WTC11 (cell line): ENCODE data around the gene UGT2B17. TPM values are rescaled to one million over a fixed set of nuclear protein-coding genes. Genes with fewer than 3 reads are reported as not detected.

ENCODE experiments used
- ATAC-seq: fragments of 200-7000 bp; cut with Tn5 transposase; 2 replicates; pipeline ENCODE4 v1.10.0; 2021; ENCODE audit warnings: mild to moderate bottlenecking, moderate library complexity
- CTCF ChIA-PET: fragments of 300-600 bp; sonication (Branson Sonifier 250); formaldehyde crosslinking; loops from one replicate; lab custom pipeline; 2021; ENCODE audit warnings: antibody characterized with exemption; lab: Charles Lee
- POLR2A ChIA-PET: fragments of 350-600 bp; sonication (Branson Sonifier 250); formaldehyde crosslinking; loops from one replicate; lab custom pipeline; 2021; ENCODE audit warnings: antibody characterized with exemption; lab: Charles Lee
- DNase-seq: peaks from one replicate; pipeline ENCODE4 v3.0.0; 2021; ENCODE audit warnings: low spot score
- H3K27ac Mint-ChIP-seq: 2 replicates; pipeline ENCODE4 v1.8.0; 2021; ENCODE audit warnings: mixed read lengths
- H3K27me3 Mint-ChIP-seq: 2 replicates; pipeline ENCODE4 v1.8.0; 2021; ENCODE audit warnings: low read depth, mild to moderate bottlenecking, moderate library complexity, mixed read lengths
- H3K36me3 Mint-ChIP-seq: 2 replicates; pipeline ENCODE4 v1.8.0; 2021; ENCODE audit warnings: mixed read lengths
- H3K4me1 Mint-ChIP-seq: 2 replicates; pipeline ENCODE4 v1.8.0; 2022; ENCODE audit warnings: mixed read lengths
- H3K4me3 Mint-ChIP-seq: 2 replicates; pipeline ENCODE4 v1.8.0; 2021; ENCODE audit warnings: mild to moderate bottlenecking, moderate library complexity, mixed read lengths
- H3K9me3 Mint-ChIP-seq: 2 replicates; pipeline ENCODE4 v1.8.0; 2021; ENCODE audit warnings: mixed read lengths
- ATF1 ChIP-seq: sonication (generic); formaldehyde crosslinking; IDR thresholded peaks from 2 replicates; pipeline ENCODE4 v1.8.1; 2023; ENCODE audit warnings: mild to moderate bottlenecking, moderate library complexity, missing genetic modification reagents
- ATF6 ChIP-seq: sonication (generic); formaldehyde crosslinking; IDR thresholded peaks from 2 replicates; pipeline ENCODE4 v1.8.1; 2023; ENCODE audit warnings: mild to moderate bottlenecking, missing genetic modification reagents
- CTCF ChIP-seq: fragments of 200-600 bp; IDR thresholded peaks from 2 replicates; pipeline ENCODE4 v1.8.0; 2022; ENCODE audit warnings: antibody characterized with exemption
- ELF4 ChIP-seq: sonication (generic); formaldehyde crosslinking; IDR thresholded peaks from 2 replicates; pipeline ENCODE4 v1.8.1; 2022; ENCODE audit warnings: low read depth, mild to moderate bottlenecking, moderate library complexity, missing genetic modification reagents
- FOXP1 ChIP-seq: sonication (generic); formaldehyde crosslinking; IDR thresholded peaks from 2 replicates; pipeline ENCODE4 v1.8.0; 2022; ENCODE audit warnings: missing genetic modification reagents, mild to moderate bottlenecking, moderate library complexity, borderline replicate concordance
- GRHL2 ChIP-seq: fragments of 250-450 bp; sonication (Bioruptor Pico); IDR thresholded peaks from 2 replicates; pipeline ENCODE4 v1.8.0; 2022; ENCODE audit warnings: mild to moderate bottlenecking, moderate library complexity; ENCODE audit not compliant: insufficient replicate concordance, severe bottlenecking
- GTF2I ChIP-seq: fragments of 250-450 bp; sonication (Bioruptor Pico); conservative IDR thresholded peaks from 2 replicates; pipeline ENCODE4 v1.4.0; 2021; ENCODE audit warnings: mild to moderate bottlenecking
- HMGA2 ChIP-seq: fragments of 250-450 bp; sonication (Bioruptor Pico); IDR thresholded peaks from 2 replicates; pipeline ENCODE4 v1.4.0; 2021; ENCODE audit warnings: mild to moderate bottlenecking, moderate library complexity
- MLX ChIP-seq: sonication (generic); formaldehyde crosslinking; IDR thresholded peaks from 2 replicates; pipeline ENCODE4 v1.8.1; 2023; ENCODE audit warnings: mild to moderate bottlenecking, missing genetic modification reagents, moderate library complexity
- NFE2L1 ChIP-seq: sonication (generic); formaldehyde crosslinking; IDR thresholded peaks from 2 replicates; pipeline ENCODE4 v1.8.1; 2023; ENCODE audit warnings: missing genetic modification reagents
- NFYB ChIP-seq: sonication (generic); formaldehyde crosslinking; conservative IDR thresholded peaks from 2 replicates; pipeline ENCODE4 v1.8.0; 2022; ENCODE audit warnings: low read depth, missing genetic modification reagents
- OVOL2 ChIP-seq: fragments of 250-450 bp; sonication (Bioruptor Pico); IDR thresholded peaks from 2 replicates; pipeline ENCODE4 v1.9.0; 2021; ENCODE audit warnings: mild to moderate bottlenecking, borderline replicate concordance
- RELA ChIP-seq: sonication (generic); formaldehyde crosslinking; IDR thresholded peaks from 2 replicates; pipeline ENCODE4 v1.8.1; 2022; ENCODE audit warnings: missing genetic modification reagents, mild to moderate bottlenecking, borderline replicate concordance
- SMAD4 ChIP-seq: sonication (generic); formaldehyde crosslinking; IDR thresholded peaks from 2 replicates; pipeline ENCODE4 v1.8.0; 2022; ENCODE audit warnings: mild to moderate bottlenecking, missing genetic modification reagents
- TP53 ChIP-seq: sonication (generic); formaldehyde crosslinking; IDR thresholded peaks from 2 replicates; pipeline ENCODE4 v1.8.1; 2023; ENCODE audit warnings: mild to moderate bottlenecking, missing genetic modification reagents
- ZBTB21 ChIP-seq: sonication (generic); formaldehyde crosslinking; IDR thresholded peaks from 2 replicates; pipeline ENCODE4 v1.8.1; 2023; ENCODE audit warnings: mild to moderate bottlenecking, missing genetic modification reagents, borderline replicate concordance
- ZNF138 ChIP-seq: sonication (generic); formaldehyde crosslinking; conservative IDR thresholded peaks from 2 replicates; pipeline ENCODE4 v1.8.1; 2022; ENCODE audit warnings: mild to moderate bottlenecking, moderate library complexity, missing genetic modification reagents
- ZNF219 ChIP-seq: sonication (generic); formaldehyde crosslinking; IDR thresholded peaks from 2 replicates; pipeline ENCODE4 v1.8.0; 2023; ENCODE audit warnings: missing genetic modification reagents, mild to moderate bottlenecking, borderline replicate concordance
- ZNF423 ChIP-seq: fragments of 250-450 bp; sonication (Bioruptor Pico); IDR thresholded peaks from 2 replicates; pipeline ENCODE4 v2.1.2; 2022; ENCODE audit warnings: mild to moderate bottlenecking, moderate library complexity
- ZNF671 ChIP-seq: fragments of 250-450 bp; sonication (Bioruptor Pico); IDR thresholded peaks from 2 replicates; pipeline ENCODE4 v1.8.0; 2021; ENCODE audit warnings: mild to moderate bottlenecking
- total RNA-seq: library from RNA; stranded (reverse); gene quantifications from 3 replicates; pipeline ENCODE4 v1.2.3, GENCODE V29; 2021
- TF ChIP-seq, protein P1 (sequence below): sonication (generic); formaldehyde crosslinking; IDR thresholded peaks from 2 replicates; pipeline ENCODE4 v1.8.0; 2022; ENCODE audit warnings: missing genetic modification reagents
- TF ChIP-seq, protein P2 (sequence below): sonication (generic); formaldehyde crosslinking; IDR thresholded peaks from 2 replicates; pipeline ENCODE4 v1.8.0; 2022; ENCODE audit warnings: mild to moderate bottlenecking, missing genetic modification reagents
- TF ChIP-seq, protein P3 (sequence below): sonication (generic); formaldehyde crosslinking; IDR thresholded peaks from 2 replicates; pipeline ENCODE4 v1.8.0; 2023; ENCODE audit warnings: mild to moderate bottlenecking, missing genetic modification reagents

The UGT2B17 gene
- total RNA-seq, 1 experiment from 2014 or later: not detected

DNA sequence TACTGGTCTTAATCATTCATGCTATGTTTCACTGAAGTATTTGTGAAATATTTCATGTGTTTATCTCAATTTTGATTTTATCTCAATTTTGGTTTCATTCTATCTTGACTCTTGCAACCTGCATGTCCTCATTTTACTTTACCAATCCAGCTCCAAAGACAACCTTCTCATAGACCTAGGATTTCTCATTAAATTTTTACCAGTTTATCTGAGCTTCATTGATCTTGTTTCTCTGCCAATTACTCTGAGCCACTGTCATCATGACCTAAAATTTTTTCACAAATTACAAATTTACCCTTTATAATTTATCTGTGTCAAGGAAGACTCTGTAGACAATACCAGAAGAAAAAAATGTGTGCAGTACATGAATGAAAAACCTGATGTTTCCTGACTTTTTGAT, 18.6 kb upstream of the UGT2B17 start (continued):
- TF ChIP-seq, protein P1, sequence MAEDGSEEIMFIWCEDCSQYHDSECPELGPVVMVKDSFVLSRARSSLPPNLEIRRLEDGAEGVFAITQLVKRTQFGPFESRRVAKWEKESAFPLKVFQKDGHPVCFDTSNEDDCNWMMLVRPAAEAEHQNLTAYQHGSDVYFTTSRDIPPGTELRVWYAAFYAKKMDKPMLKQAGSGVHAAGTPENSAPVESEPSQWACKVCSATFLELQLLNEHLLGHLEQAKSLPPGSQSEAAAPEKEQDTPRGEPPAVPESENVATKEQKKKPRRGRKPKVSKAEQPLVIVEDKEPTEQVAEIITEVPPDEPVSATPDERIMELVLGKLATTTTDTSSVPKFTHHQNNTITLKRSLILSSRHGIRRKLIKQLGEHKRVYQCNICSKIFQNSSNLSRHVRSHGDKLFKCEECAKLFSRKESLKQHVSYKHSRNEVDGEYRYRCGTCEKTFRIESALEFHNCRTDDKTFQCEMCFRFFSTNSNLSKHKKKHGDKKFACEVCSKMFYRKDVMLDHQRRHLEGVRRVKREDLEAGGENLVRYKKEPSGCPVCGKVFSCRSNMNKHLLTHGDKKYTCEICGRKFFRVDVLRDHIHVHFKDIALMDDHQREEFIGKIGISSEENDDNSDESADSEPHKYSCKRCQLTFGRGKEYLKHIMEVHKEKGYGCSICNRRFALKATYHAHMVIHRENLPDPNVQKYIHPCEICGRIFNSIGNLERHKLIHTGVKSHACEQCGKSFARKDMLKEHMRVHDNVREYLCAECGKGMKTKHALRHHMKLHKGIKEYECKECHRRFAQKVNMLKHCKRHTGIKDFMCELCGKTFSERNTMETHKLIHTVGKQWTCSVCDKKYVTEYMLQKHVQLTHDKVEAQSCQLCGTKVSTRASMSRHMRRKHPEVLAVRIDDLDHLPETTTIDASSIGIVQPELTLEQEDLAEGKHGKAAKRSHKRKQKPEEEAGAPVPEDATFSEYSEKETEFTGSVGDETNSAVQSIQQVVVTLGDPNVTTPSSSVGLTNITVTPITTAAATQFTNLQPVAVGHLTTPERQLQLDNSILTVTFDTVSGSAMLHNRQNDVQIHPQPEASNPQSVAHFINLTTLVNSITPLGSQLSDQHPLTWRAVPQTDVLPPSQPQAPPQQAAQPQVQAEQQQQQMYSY (CRISPR knock-in tag): no peak

- ATAC-seq: no peak
- TF ChIP-seq NFE2L1 (CRISPR knock-in tag): no peak
- no peak for TF ChIP-seq SMAD4 (CRISPR knock-in tag)
- no peak for TF ChIP-seq GRHL2 (CRISPR knock-in tag)
- TF ChIP-seq ZNF423 (CRISPR knock-in tag): no peak
- no peak for TF ChIP-seq GTF2I
- TF ChIP-seq FOXP1: no peak
- TF ChIP-seq ATF1 (CRISPR knock-in tag): no peak
- no peak for TF ChIP-seq MLX
- TF ChIP-seq ZBTB21: no peak
- TF ChIP-seq HMGA2 (CRISPR knock-in tag): no peak
- no peak for TF ChIP-seq TP53 (CRISPR knock-in tag)
- no peak for TF ChIP-seq NFYB
- TF ChIP-seq CTCF: no peak
- TF ChIP-seq, protein P2, sequence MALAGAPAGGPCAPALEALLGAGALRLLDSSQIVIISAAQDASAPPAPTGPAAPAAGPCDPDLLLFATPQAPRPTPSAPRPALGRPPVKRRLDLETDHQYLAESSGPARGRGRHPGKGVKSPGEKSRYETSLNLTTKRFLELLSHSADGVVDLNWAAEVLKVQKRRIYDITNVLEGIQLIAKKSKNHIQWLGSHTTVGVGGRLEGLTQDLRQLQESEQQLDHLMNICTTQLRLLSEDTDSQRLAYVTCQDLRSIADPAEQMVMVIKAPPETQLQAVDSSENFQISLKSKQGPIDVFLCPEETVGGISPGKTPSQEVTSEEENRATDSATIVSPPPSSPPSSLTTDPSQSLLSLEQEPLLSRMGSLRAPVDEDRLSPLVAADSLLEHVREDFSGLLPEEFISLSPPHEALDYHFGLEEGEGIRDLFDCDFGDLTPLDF (CRISPR knock-in tag): no peak
- no peak for TF ChIP-seq ATF6 (CRISPR knock-in tag)
- TF ChIP-seq, all 79 proteins: peak for 0
- ChIA-PET CTCF (no interaction called here), POLR2A (no interaction called here)
- Mint-ChIP-seq H3K36me3 (no peaks in the 10 kb centered on the region), H3K27ac (no peak overlapping the region), H3K4me1 (no peaks in the 10 kb centered on the region), H3K27me3 (no peaks in the 10 kb centered on the region), H3K4me3 (no peak overlapping the region), H3K9me3 (no peaks in the 10 kb centered on the region)
- no peak for DNase-seq
These were observed 17.0 kb upstream of the UGT2B17 start for GRCh38 chr4:68593112-68593511.

- Mint-ChIP-seq H3K27ac (no peak overlapping the region), H3K27me3 (no peaks in the 10 kb centered on the region), H3K9me3 (no peaks in the 10 kb centered on the region), H3K4me1 (no peaks in the 10 kb centered on the region), H3K4me3 (no peak overlapping the region), H3K36me3 (no peaks in the 10 kb centered on the region)
- CTCF ChIA-PET: no interaction called here
- ATAC-seq (no peak), DNase-seq (no peak)
- POLR2A ChIA-PET: no interaction called here
- no peak for TF ChIP-seq ZNF671
- TF ChIP-seq ZNF219 (CRISPR knock-in tag): no peak
- no peak for TF ChIP-seq OVOL2 (CRISPR knock-in tag)
- TF ChIP-seq RELA: no peak
- no peak for TF ChIP-seq ELF4 (CRISPR knock-in tag)
- no peak for TF ChIP-seq ZNF138 (CRISPR knock-in tag)
- TF ChIP-seq, protein P3, sequence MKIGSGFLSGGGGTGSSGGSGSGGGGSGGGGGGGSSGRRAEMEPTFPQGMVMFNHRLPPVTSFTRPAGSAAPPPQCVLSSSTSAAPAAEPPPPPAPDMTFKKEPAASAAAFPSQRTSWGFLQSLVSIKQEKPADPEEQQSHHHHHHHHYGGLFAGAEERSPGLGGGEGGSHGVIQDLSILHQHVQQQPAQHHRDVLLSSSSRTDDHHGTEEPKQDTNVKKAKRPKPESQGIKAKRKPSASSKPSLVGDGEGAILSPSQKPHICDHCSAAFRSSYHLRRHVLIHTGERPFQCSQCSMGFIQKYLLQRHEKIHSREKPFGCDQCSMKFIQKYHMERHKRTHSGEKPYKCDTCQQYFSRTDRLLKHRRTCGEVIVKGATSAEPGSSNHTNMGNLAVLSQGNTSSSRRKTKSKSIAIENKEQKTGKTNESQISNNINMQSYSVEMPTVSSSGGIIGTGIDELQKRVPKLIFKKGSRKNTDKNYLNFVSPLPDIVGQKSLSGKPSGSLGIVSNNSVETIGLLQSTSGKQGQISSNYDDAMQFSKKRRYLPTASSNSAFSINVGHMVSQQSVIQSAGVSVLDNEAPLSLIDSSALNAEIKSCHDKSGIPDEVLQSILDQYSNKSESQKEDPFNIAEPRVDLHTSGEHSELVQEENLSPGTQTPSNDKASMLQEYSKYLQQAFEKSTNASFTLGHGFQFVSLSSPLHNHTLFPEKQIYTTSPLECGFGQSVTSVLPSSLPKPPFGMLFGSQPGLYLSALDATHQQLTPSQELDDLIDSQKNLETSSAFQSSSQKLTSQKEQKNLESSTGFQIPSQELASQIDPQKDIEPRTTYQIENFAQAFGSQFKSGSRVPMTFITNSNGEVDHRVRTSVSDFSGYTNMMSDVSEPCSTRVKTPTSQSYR (CRISPR knock-in tag): no peak
These were observed 16.6 kb upstream of the UGT2B17 start for GRCh38 chr4:68592673-68593072.
